Measurements from ENCODE around the gene POP7.
"Not testable (repeated sequence)": the region's sequence is repeated elsewhere in the genome, so short reads cannot be mapped to it uniquely, and the experiment has no call there.

POP7 gene

DNA sequence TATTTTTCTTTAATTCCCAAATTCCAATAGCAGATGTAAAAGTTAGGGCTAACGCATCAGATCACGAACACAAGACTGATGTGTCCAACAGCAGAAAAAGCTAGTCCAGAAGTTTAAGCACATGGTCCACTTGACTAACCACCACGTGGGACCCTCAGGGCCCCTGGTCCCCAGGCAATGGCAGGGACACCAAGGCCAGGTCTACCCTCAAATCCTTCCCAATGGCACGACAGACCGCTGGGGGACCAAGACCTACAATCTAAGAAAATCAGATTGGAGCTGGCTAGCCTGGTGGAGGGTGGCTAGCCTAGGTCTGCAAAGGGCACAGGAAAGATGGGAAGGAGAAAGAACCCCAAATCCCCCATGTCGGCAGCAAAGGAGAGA is 13.4 kb upstream of the POP7 start:
- no peak for DNase-seq

- DNase-seq, result no peak
Observed at GRCh38 chr7:100693312-100694097, 12.4 kb upstream of the POP7 start.

GRCh38 chr7:100694098-100694745 is 11.7 kb upstream of the POP7 start, which contains the start of gene GIGYF1:
TSS of gene GIGYF1 (minus strand) at chr7:100694250. CDS start at chr7:100688238, 6,012 bp downstream.
- DNase-seq, result peak; percentile 62

DNA sequence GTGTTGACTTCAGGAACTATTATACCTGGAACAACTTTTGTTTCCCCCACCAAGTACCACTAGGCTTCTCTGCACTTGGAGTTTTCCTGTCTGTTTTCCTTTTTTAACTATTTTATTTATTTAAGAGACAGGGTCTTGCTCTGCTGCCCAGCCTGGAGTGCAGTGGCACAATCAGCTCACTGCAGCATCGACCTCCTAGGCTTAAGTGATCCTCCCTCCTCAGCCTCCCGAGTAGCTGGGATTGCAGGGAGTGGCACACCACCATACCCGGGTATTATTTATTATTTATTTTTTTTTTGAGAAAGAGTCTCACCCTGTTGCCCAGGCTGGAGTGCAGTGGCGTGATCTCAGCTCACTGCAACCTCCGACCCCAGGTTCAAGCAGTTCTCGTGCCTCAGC is 9.8 kb upstream of the POP7 start:
- DNase-seq, result no peak

DNA sequence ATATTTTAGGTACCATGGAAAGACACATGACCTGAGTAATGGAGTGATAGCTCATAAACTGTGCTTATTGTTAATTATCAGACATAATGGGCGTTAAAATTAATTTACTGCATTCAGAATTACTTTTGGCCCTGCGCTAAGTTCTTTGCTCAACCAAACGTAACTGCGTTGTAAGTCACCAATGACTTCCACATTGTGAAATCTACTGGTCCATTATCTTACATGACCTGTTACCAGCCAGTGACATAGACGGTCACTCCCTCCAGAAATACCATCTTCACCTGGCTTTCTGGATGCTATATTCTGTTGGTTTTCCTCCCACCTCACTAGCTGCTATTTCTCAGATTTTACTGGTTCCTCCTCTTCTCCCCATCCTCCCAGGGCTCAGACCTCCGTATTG is 6.9 kb upstream of the POP7 start:
- no peak for DNase-seq

- not testable (repeated sequence) for DNase-seq
Observed at GRCh38 chr7:100701089-100701488, 4.8 kb upstream of the POP7 start.

DNA sequence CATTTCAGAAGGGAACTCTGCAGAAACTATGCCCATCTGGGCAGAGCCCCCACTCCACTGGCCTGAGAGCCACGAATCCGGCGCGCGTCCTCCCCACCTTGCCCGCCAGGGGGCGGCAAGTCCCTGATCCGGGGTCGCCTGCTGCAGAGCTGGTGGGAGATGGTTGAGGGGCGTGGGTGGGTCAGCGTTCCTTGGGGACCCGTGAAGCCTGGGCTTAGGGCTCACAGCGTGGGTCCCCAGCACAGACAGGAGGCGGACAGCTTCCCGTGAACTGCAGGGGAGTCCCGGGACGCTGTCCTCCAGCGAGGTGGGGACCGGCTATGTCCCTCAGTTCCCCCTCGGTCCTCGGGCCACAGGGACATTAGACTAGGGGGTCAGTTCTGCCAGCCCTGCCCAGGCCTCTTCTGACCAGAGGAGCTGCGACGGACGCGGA is 585 bp upstream of the POP7 start:
- DNase-seq, result peak; percentile 63

DNA sequence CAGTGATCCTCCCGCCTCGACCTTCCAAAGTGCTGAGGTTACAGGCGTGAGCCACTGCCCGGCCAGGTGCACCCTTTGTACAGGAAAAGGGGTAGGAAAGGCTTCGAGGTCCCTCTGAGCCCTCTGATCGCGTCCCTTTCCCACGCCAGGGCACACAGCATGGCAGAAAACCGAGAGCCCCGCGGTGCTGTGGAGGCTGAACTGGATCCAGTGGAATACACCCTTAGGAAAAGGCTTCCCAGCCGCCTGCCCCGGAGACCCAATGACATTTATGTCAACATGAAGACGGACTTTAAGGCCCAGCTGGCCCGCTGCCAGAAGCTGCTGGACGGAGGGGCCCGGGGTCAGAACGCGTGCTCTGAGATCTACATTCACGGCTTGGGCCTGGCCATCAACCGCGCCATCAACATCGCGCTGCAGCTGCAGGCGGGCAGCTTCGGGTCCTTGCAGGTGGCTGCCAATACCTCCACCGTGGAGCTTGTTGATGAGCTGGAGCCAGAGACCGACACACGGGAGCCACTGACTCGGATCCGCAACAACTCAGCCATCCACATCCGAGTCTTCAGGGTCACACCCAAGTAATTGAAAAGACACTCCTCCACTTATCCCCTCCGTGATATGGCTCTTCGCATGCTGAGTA is 871 bp downstream of the POP7 start:
- no peak for DNase-seq

DNA sequence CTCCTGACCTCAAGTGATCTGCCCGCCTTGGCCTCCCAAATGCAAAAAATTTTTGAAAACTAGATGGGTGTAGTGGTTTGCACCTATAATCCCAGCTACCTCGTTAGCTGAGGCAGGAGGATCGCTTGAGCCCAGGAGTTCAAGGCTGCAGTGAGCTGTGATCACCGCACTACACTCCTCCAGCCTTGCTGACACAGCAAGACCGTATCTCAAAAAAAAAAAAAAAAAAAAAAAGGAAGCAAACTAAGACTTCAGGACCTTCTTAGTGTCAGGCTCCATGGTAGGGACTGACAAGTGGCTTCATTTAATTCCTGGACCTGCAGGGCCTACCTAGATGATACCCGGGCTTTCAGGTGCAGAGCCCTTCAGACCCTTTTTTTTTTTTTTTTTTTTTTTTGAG is 2.5 kb downstream of the POP7 start:
- no peak for DNase-seq

GRCh38 chr7:100710452-100710851 is 4.5 kb downstream of the POP7 start:
- no peak for DNase-seq

GRCh38 chr7:100711369-100711768 is 5.4 kb downstream of the POP7 start:
- DNase-seq, result no peak

DNA sequence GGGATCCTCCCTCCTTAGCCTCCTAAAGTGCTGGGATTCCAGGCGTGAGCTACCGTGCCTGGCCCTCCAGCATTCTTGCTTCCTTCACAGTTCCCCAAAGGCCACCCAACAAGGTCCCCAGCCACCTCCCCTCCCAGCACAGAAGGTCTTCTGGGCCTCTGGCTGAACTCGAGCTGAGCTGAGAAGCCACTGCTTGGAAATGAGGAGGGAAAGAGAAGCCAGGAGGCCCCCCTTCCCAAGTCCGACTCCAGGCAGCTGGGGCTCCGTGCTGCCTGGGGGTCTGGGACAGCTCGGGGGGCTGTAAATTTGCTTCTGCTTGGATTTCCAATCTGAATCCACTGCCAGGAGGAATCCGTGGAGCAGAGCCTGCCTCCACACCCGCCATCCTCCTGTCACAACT is 8.8 kb downstream of the POP7 start:
- no peak for DNase-seq

GRCh38 chr7:100717073-100717472 is 11.2 kb downstream of the POP7 start:
- not testable (repeated sequence) for DNase-seq

DNA sequence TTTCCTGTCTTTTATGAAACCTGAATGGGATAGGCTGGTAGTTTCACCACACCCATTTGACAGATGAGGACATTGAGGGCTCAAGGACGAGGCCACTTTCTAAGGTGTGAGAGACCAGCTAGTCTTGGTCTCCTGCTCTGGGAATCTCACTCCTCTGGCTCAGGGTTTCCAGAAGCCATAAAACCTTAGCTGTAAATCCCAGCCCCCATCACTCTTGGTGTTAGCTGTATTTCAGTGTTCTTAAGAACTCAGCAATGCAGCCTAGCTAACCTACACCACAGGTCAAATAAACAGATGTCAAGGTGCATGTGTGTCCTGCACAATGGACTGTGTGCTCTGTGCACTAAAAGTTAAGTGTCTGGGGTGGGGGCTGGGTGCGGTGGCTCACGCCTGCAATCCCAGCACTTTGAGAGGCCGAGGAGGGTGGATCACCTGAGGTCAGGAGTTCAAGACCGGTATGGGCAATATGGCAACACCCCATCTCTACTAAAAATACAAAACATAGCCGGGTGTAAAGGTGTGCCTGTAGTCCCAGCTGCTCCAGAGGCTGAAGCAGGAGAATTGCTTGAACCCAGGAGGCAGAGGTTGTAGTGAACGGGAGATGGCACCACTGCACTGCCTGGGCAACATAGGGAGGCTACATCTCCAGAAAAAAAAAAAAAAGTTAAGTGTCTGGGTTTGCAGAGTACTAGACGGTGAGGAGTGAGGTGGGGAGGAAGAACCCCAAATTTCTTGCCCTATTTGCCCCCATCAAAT is 13.8 kb downstream of the POP7 start:
- no peak for DNase-seq

- DNase-seq, result no peak
Observed at GRCh38 chr7:100720279-100720670, 14.4 kb downstream of the POP7 start, which contains the start of gene EPO. TSS of gene EPO (plus strand) at chr7:100720468. CDS start at chr7:100720981, 513 bp downstream.

- DNase-seq, result no peak
Observed at GRCh38 chr7:100720671-100721504, 15.0 kb downstream of the POP7 start.

DNA sequence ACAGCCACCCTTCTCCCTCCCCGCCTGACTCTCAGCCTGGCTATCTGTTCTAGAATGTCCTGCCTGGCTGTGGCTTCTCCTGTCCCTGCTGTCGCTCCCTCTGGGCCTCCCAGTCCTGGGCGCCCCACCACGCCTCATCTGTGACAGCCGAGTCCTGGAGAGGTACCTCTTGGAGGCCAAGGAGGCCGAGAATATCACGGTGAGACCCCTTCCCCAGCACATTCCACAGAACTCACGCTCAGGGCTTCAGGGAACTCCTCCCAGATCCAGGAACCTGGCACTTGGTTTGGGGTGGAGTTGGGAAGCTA is 15.5 kb downstream of the POP7 start:
- no peak for DNase-seq

DNA sequence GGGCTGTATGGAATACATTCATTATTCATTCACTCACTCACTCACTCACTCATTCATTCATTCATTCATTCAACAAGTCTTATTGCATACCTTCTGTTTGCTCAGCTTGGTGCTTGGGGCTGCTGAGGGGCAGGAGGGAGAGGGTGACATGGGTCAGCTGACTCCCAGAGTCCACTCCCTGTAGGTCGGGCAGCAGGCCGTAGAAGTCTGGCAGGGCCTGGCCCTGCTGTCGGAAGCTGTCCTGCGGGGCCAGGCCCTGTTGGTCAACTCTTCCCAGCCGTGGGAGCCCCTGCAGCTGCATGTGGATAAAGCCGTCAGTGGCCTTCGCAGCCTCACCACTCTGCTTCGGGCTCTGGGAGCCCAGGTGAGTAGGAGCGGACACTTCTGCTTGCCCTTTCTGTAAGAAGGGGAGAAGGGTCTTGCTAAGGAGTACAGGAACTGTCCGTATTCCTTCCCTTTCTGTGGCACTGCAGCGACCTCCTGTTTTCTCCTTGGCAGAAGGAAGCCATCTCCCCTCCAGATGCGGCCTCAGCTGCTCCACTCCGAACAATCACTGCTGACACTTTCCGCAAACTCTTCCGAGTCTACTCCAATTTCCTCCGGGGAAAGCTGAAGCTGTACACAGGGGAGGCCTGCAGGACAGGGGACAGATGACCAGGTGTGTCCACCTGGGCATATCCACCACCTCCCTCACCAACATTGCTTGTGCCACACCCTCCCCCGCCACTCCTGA is 16.7 kb downstream of the POP7 start:
- no peak for DNase-seq

- no peak for DNase-seq
Observed at GRCh38 chr7:100723732-100724275, 17.9 kb downstream of the POP7 start.

- DNase-seq, result not testable (repeated sequence)
Observed at GRCh38 chr7:100724364-100724763, 18.4 kb downstream of the POP7 start.

Data from activated effector memory CD4-positive, alpha-beta T cell treated with Interleukin-2 at 50 U/mL for 16 hours (primary cell).